Activated naive CD4-positive, alpha-beta T cell treated with anti-CD3 and anti-CD28 coated beads, Interleukin-2, amount 50 U/mL, for 24 hours (primary cell): ENCODE measurements around the gene SLFN14.
A peak's percentile ranks its signal among the peaks of the same experiment; 100 is the strongest.
"Not testable (repeated sequence)": the region's sequence is repeated elsewhere in the genome, so short reads cannot be mapped to it uniquely, and the experiment has no call there.

ENCODE experiments used
- H3K27ac Mint-ChIP-seq: one replicate; pipeline ENCODE4 v1.8.0; 2021; ENCODE audit warnings: mild to moderate bottlenecking, mixed read lengths
- H3K27me3 Mint-ChIP-seq: one replicate; pipeline ENCODE4 v1.8.0; 2021; ENCODE audit warnings: mixed read lengths
- H3K36me3 Mint-ChIP-seq: one replicate; pipeline ENCODE4 v1.8.0; 2021; ENCODE audit warnings: mixed read lengths
- H3K4me1 Mint-ChIP-seq: one replicate; pipeline ENCODE4 v1.8.0; 2021; ENCODE audit warnings: mixed read lengths
- H3K4me3 Mint-ChIP-seq: one replicate; pipeline ENCODE4 v1.8.0; 2021; ENCODE audit warnings: mild to moderate bottlenecking, mixed read lengths
- H3K9me3 Mint-ChIP-seq: one replicate; pipeline ENCODE4 v1.8.0; 2021; ENCODE audit warnings: mixed read lengths

SLFN14 gene

DNA sequence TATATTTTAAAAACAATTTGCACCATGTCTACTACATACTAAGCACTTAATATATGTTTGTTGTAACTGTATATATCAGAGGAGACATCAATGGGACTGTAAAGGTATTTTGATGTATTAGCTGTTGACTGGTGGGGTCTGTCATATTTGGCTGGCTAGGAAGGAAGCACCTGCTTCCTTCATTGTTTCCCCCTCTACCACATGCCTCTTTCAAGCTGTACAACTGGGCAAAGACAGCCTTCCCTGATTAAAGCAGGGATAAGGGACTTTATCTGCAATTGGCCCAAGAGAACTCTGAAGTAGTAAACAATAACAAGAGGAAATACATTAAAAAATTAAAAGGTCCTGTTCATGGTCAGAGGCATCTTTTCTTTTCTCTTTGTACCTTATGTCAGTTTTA is 17.6 kb downstream of the SLFN14 start:
- peaks cover 55% of the 10 kb centered on the region for H3K4me1 Mint-ChIP-seq
- H3K27me3 Mint-ChIP-seq, result no peaks in the 10 kb centered on the region

GRCh38 chr17:35541434-35541833 is 19.2 kb downstream of the SLFN14 start:
- H3K4me3 Mint-ChIP-seq, result peak overlapping the region; percentile 91
- H3K27me3 Mint-ChIP-seq, result no peaks in the 10 kb centered on the region
- peaks cover 3% of the 10 kb centered on the region for H3K36me3 Mint-ChIP-seq
- peak overlapping the region; percentile 99 for H3K27ac Mint-ChIP-seq
- peaks cover 67% of the 10 kb centered on the region for H3K4me1 Mint-ChIP-seq
- no peaks in the 10 kb centered on the region for H3K9me3 Mint-ChIP-seq

More for the DNA sequence above, 17.6 kb downstream of the SLFN14 start:
- Mint-ChIP-seq H3K27ac (no peak overlapping the region), H3K9me3 (no peaks in the 10 kb centered on the region), H3K4me3 (no peak overlapping the region), H3K36me3 (peaks cover 5% of the 10 kb centered on the region)

DNA sequence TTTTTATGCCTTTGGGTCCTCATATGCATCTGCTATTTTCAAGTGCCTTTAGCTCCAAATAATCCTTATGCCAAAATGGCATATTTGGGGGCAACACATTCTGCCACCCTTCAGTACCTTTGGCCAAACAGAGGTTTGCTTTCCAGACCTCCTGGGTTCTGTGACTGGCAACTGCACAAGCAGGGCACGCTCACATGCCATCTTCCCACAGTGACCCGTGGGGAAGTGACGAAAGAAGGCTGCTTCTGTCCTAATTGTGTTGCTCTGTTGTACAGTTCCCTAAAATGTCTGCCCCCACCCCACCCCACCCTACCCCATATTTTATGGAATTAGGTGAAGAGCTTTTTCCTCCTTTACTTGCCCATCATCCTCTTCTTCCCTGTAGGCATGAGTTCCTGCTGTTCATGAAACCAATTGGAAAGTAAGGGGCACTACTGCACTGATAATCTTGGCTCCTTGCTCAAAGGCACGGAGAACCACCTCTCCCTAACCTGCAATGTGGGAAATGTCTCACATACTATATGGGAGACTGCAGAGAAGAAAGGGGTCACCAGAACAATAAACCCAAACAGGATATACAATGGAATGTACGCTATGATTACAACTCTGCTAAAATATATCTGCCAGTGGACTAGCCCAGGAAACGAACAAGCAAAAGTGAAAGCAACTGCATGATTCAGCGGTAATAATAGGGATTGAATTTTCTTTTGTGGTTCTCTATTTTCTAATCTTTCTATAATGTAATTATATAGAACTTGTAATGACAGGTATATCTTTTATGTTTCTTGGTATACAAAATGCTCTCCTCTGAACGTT is 19.8 kb downstream of the SLFN14 start:
- no peaks in the 10 kb centered on the region for H3K9me3 Mint-ChIP-seq
- H3K4me3 Mint-ChIP-seq, result peak overlapping the region; percentile 91
- peaks cover 71% of the 10 kb centered on the region for H3K4me1 Mint-ChIP-seq
- no peaks in the 10 kb centered on the region for H3K27me3 Mint-ChIP-seq
- peak overlapping the region; percentile 99 for H3K27ac Mint-ChIP-seq
- H3K36me3 Mint-ChIP-seq, result peaks cover 4% of the 10 kb centered on the region

- Mint-ChIP-seq H3K36me3 (peaks cover 1% of the 10 kb centered on the region), H3K4me3 (peak overlapping the region; percentile 91), H3K4me1 (peaks cover 69% of the 10 kb centered on the region), H3K27ac (peak overlapping the region; percentile 95), H3K9me3 (no peaks in the 10 kb centered on the region), H3K27me3 (no peaks in the 10 kb centered on the region)
Observed at GRCh38 chr17:35539659-35540026, 21.0 kb downstream of the SLFN14 start.

- peaks cover 69% of the 10 kb centered on the region for H3K4me1 Mint-ChIP-seq
- peak within 1 kb of the TSS; percentile 100 for H3K27ac Mint-ChIP-seq
- no peaks in the 10 kb centered on the region for H3K27me3 Mint-ChIP-seq
- no peaks in the 10 kb centered on the region for H3K9me3 Mint-ChIP-seq
- H3K4me3 Mint-ChIP-seq, result peak within 1 kb of the TSS; percentile 84
- peaks cover 4% of the 10 kb centered on the region for H3K36me3 Mint-ChIP-seq
Observed at GRCh38 chr17:35537601-35538141, 22.9 kb downstream of the SLFN14 start, which contains the start of gene SLFN12L. Gene SLFN12L (minus strand): TSS chr17:35537678. CDS start chr17:35522364, 15,314 bp downstream.

GRCh38 chr17:35536664-35537171 is 23.9 kb downstream of the SLFN14 start:
- Mint-ChIP-seq H3K27me3 (no peaks in the 10 kb centered on the region), H3K27ac (peak overlapping the region; percentile 100), H3K9me3 (no peaks in the 10 kb centered on the region), H3K36me3 (peaks cover 4% of the 10 kb centered on the region), H3K4me1 (peaks cover 77% of the 10 kb centered on the region), H3K4me3 (peak overlapping the region; percentile 84)

- H3K36me3 Mint-ChIP-seq, result not testable (repeated sequence)
- H3K27ac Mint-ChIP-seq, result peak overlapping the region; percentile 100
Observed at GRCh38 chr17:35535406-35535805, 25.2 kb downstream of the SLFN14 start.

DNA sequence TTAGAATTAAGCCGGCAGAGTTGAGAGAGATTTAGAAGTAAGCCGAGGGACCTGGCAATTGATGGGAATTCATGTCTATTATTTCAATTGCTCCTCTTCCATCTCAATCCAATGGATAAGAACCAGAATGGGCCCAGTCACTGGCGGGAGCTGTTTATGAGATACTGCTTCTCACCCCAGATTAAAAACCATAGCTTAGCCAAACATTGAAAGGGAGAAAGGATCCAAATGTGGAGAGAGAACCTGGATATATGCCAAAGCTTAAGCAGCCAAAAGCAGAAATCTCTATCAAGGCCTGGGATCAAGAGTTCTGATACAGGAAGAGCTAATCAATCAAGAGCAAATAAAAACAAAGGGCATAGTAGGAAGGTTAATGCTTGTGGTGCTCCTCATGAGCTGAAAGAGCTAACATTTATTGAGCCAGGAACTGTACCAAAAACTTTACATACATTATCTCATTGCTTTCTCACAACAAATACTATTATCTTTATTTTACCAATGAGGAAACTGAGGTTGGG is 26.0 kb downstream of the SLFN14 start:
- no peaks in the 10 kb centered on the region for H3K27me3 Mint-ChIP-seq
- H3K36me3 Mint-ChIP-seq, result peaks cover 4% of the 10 kb centered on the region
- peak overlapping the region; percentile 100 for H3K27ac Mint-ChIP-seq
- no peaks in the 10 kb centered on the region for H3K9me3 Mint-ChIP-seq
- H3K4me3 Mint-ChIP-seq, result peak overlapping the region; percentile 84
- peaks cover 75% of the 10 kb centered on the region for H3K4me1 Mint-ChIP-seq

More at GRCh38 chr17:35535406-35535805, 25.2 kb downstream of the SLFN14 start:
- H3K4me3 Mint-ChIP-seq, result peak overlapping the region; percentile 84
- not testable (repeated sequence) for H3K27me3 Mint-ChIP-seq, H3K9me3 Mint-ChIP-seq
- H3K4me1 Mint-ChIP-seq, result peaks cover 78% of the 10 kb centered on the region

- H3K27ac Mint-ChIP-seq, result peak overlapping the region; percentile 64
- H3K4me3 Mint-ChIP-seq, result peak overlapping the region; percentile 78
- H3K36me3 Mint-ChIP-seq, result peaks cover 15% of the 10 kb centered on the region
- H3K27me3 Mint-ChIP-seq, result no peaks in the 10 kb centered on the region
- H3K4me1 Mint-ChIP-seq, result peaks cover 79% of the 10 kb centered on the region
- no peaks in the 10 kb centered on the region for H3K9me3 Mint-ChIP-seq
Observed at GRCh38 chr17:35531160-35531559, 29.5 kb downstream of the SLFN14 start.

DNA sequence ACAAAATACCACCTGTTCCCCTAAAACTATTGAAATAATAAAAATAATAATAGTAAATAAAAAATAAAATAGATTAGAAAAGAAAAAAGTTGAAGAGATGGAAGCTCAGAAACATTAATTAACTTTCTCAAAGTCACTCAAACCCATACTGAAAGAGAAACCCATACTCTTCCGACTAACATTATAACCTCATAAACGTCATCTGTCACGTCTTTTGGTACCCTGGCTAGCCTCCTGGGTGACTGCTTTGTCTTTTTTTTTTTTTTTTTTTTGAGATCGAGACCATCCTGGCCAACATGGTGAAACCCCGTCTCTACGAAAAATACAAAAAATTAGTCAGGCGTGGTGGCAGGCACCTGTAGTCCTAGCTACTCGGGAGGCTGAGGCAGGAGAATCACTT is 30.8 kb downstream of the SLFN14 start:
- Mint-ChIP-seq H3K27me3 (no peaks in the 10 kb centered on the region), H3K36me3 (peaks cover 18% of the 10 kb centered on the region), H3K27ac (peak overlapping the region; percentile 37), H3K9me3 (no peaks in the 10 kb centered on the region), H3K4me1 (peaks cover 87% of the 10 kb centered on the region), H3K4me3 (no peak overlapping the region)

- not testable (repeated sequence) for H3K9me3 Mint-ChIP-seq, H3K27me3 Mint-ChIP-seq, H3K27ac Mint-ChIP-seq
- Mint-ChIP-seq H3K36me3 (peaks cover 19% of the 10 kb centered on the region), H3K4me3 (peak overlapping the region; percentile 5), H3K4me1 (peaks cover 87% of the 10 kb centered on the region)
Observed at GRCh38 chr17:35529326-35529725, 31.3 kb downstream of the SLFN14 start.

GRCh38 chr17:35523296-35523695 is 37.3 kb downstream of the SLFN14 start:
- H3K9me3 Mint-ChIP-seq, result no peaks in the 10 kb centered on the region
- H3K4me3 Mint-ChIP-seq, result peak overlapping the region; percentile 53
- H3K27ac Mint-ChIP-seq, result peak overlapping the region; percentile 57
- H3K4me1 Mint-ChIP-seq, result peaks cover 100% of the 10 kb centered on the region
- no peaks in the 10 kb centered on the region for H3K27me3 Mint-ChIP-seq
- H3K36me3 Mint-ChIP-seq, result peaks cover 23% of the 10 kb centered on the region

DNA sequence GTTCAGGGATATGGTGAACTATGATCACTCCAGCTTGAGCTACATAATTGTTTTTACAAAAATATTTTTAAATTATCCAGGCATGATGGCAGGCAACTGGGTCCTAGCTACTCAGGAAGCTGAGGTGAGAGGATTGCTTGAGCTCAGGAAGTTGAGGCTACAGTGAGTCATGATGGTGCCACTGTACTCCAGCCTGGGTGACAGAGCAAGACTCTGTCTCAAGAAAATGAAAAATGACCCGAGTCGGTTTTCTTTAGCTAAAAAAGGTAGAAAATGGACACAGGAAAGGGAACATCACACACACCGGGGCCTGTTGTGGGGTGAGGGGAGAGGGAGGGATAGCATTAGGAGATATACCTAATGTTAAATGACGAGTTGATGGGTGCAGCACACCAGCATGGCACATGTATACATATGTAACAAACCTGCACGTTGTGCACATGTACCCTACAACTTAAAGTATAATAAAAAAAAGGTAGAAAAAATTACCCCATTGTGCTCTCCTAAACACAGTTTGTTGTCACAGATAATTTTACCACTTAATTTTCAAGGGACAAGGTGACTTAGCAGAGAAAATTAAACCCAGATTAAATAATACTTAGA is 38.9 kb downstream of the SLFN14 start:
- H3K27me3 Mint-ChIP-seq, H3K9me3 Mint-ChIP-seq: not testable (repeated sequence)
- Mint-ChIP-seq H3K4me3 (peak overlapping the region; percentile 69), H3K36me3 (peaks cover 26% of the 10 kb centered on the region), H3K27ac (peak overlapping the region; percentile 96), H3K4me1 (peaks cover 100% of the 10 kb centered on the region)

DNA sequence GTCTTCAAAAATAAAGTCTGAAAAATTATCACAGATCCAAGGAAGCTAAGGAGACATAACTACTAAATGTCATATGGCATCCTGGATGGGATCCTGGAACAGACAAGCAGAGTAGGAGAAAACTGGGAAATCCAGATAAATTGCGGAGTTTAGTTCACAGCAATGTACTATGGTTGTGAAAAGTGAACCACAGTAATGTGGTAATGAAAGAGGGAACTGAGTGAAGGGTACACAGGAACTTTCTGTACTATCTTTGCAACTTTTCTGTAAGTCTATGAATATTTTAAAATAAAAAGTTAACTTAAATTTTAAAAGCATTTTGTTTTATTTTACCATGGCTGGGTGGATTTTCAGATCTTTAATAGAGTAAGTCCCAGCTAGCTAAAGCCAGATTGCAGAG is 39.5 kb downstream of the SLFN14 start:
- Mint-ChIP-seq H3K27me3 (no peaks in the 10 kb centered on the region), H3K27ac (peak overlapping the region; percentile 84), H3K36me3 (peaks cover 26% of the 10 kb centered on the region), H3K4me1 (peaks cover 100% of the 10 kb centered on the region), H3K9me3 (no peaks in the 10 kb centered on the region), H3K4me3 (peak overlapping the region; percentile 69)

DNA sequence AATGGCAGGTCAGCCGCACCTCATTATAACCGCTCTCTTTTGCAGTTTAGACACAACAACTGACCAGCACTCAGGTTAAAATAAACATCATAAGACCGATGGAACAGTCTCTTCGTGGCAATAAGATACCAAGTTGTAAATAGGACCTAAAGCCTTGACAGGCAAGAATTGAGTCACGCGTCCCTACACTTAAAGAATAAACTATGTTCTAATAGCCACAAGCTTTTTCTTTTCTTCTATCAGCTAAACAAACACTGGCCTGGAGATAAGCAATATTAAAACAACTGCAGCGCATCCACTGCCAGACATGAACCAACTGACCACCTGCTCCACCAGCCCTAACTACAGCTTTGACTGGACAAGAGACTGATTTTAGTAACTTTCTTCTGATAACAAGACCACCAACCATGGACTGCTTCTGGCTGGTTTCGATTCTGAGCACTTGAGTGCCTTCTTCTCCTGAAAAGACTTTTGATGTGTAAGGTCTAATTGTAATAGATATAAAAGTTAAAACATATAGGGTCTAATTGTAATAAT is 40.6 kb downstream of the SLFN14 start:
- Mint-ChIP-seq H3K4me1 (peaks cover 99% of the 10 kb centered on the region), H3K4me3 (peak overlapping the region; percentile 36), H3K36me3 (peaks cover 26% of the 10 kb centered on the region), H3K27me3 (no peaks in the 10 kb centered on the region), H3K27ac (peak overlapping the region; percentile 27), H3K9me3 (no peaks in the 10 kb centered on the region)
